K562 (cell line): ENCODE measurements around the gene CMTM8. TPM values are rescaled to one million over a fixed set of nuclear protein-coding genes. Genes with fewer than 3 reads are reported as not detected.

Experiments used
- CTBP1 ChIP-seq: fragments of 450-650 bp; IDR thresholded peaks from 2 replicates; pipeline ENCODE4 v1.6.1; 2016; ENCODE audit warnings: borderline replicate concordance
- MCM2 ChIP-seq: fragments of 450-650 bp; IDR thresholded peaks from 2 replicates; pipeline ENCODE4 v1.6.1; 2017; ENCODE audit warnings: low read depth, mild to moderate bottlenecking
- TAF1 ChIP-seq: IDR thresholded peaks from 2 replicates; pipeline ENCODE4 v1.6.1; 2011; ENCODE audit warnings: mild to moderate bottlenecking, low read length, moderate library complexity; ENCODE audit not compliant: insufficient read depth, control insufficient read depth, severe bottlenecking; ENCODE audit errors: extremely low read depth
- ZBED1 ChIP-seq: IDR thresholded peaks from 2 replicates; pipeline ENCODE4 v1.6.1; 2014
- ZNF507 ChIP-seq: conservative IDR thresholded peaks from 2 replicates; pipeline ENCODE4 v1.6.1; 2017; ENCODE audit warnings: missing genetic modification characterization, missing compliant biosample characterization
- polyA plus RNA-seq, 8 experiments: library from polyadenylated mRNA; depleted of rRNA in 4 of 8; stranded (reverse) in 5 of 8; unstranded in 3 of 8; fragments of >200 nt; fragmentation: Nextera tagmentation in 2 of 8; fragmentation: Illumina TruSeq in 1 of 8; extraction: Ambion mirVana in 2 of 8; extraction: Trizol in 1 of 8; gene quantifications; 2 replicates each; pipeline versions ENCODE4 v1.2.1 to v1.2.3, GENCODE V29; 2011 to 2014; ENCODE audit warnings: inconsistent platforms in 1 of 8, missing spikeins in 1 of 8
- total RNA-seq, 7 experiments: library from RNA; depleted of rRNA in 6 of 7; stranded (reverse); fragments of >200 nt in 6 of 7; fragmentation: Illumina TruSeq in 2 of 7; extraction: Trizol in 2 of 7; gene quantifications; 2 replicates each; pipeline versions ENCODE4 v1.2.1 to v1.2.3, GENCODE V29; 2011 to 2021; ENCODE audit warnings: low replicate concordance in 1 of 7
- TF ChIP-seq, protein P1 (sequence below): fragments of 450-650 bp; IDR thresholded peaks from 2 replicates; pipeline ENCODE4 v1.6.1; 2016; ENCODE audit warnings: mild to moderate bottlenecking, moderate library complexity
- TF ChIP-seq, protein P2 (sequence below), 2 experiments: fragments of 450-650 bp in 1 of 2; sonication (generic) in 1 of 2; formaldehyde crosslinking in 1 of 2; IDR thresholded peaks in 1 of 2; conservative IDR thresholded peaks in 1 of 2; 2 replicates each; pipeline versions ENCODE4 v1.6.1 to v1.8.1; 2016 to 2023; ENCODE audit warnings: mild to moderate bottlenecking in 2 of 2, moderate library complexity in 2 of 2, inconsistent platforms in 1 of 2, missing genetic modification reagents in 1 of 2

CMTM8 gene
- total and polyA plus RNA-seq, 9 of the 15 experiments (the other 6 are each of a cell fraction or from before 2014, with no cell fraction given), result not detected

DNA sequence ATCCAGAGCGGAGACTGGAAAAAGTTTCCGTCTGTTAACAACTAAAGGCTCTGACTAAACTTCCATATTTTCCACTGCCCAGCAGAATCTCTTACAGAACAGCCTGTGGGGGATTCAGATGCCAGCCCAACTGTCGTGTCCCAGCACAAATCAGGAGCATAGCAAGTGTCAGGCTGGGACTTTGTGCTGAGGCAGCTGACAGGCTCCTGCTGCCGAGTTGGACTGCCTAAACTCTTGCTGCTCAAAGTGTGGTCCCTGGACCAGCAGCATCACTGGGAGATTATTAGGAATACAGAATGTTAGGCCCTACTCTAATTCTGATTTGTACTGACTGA is 122.0 kb downstream of the CMTM8 start (continued):
- TF ChIP-seq, protein P1, sequence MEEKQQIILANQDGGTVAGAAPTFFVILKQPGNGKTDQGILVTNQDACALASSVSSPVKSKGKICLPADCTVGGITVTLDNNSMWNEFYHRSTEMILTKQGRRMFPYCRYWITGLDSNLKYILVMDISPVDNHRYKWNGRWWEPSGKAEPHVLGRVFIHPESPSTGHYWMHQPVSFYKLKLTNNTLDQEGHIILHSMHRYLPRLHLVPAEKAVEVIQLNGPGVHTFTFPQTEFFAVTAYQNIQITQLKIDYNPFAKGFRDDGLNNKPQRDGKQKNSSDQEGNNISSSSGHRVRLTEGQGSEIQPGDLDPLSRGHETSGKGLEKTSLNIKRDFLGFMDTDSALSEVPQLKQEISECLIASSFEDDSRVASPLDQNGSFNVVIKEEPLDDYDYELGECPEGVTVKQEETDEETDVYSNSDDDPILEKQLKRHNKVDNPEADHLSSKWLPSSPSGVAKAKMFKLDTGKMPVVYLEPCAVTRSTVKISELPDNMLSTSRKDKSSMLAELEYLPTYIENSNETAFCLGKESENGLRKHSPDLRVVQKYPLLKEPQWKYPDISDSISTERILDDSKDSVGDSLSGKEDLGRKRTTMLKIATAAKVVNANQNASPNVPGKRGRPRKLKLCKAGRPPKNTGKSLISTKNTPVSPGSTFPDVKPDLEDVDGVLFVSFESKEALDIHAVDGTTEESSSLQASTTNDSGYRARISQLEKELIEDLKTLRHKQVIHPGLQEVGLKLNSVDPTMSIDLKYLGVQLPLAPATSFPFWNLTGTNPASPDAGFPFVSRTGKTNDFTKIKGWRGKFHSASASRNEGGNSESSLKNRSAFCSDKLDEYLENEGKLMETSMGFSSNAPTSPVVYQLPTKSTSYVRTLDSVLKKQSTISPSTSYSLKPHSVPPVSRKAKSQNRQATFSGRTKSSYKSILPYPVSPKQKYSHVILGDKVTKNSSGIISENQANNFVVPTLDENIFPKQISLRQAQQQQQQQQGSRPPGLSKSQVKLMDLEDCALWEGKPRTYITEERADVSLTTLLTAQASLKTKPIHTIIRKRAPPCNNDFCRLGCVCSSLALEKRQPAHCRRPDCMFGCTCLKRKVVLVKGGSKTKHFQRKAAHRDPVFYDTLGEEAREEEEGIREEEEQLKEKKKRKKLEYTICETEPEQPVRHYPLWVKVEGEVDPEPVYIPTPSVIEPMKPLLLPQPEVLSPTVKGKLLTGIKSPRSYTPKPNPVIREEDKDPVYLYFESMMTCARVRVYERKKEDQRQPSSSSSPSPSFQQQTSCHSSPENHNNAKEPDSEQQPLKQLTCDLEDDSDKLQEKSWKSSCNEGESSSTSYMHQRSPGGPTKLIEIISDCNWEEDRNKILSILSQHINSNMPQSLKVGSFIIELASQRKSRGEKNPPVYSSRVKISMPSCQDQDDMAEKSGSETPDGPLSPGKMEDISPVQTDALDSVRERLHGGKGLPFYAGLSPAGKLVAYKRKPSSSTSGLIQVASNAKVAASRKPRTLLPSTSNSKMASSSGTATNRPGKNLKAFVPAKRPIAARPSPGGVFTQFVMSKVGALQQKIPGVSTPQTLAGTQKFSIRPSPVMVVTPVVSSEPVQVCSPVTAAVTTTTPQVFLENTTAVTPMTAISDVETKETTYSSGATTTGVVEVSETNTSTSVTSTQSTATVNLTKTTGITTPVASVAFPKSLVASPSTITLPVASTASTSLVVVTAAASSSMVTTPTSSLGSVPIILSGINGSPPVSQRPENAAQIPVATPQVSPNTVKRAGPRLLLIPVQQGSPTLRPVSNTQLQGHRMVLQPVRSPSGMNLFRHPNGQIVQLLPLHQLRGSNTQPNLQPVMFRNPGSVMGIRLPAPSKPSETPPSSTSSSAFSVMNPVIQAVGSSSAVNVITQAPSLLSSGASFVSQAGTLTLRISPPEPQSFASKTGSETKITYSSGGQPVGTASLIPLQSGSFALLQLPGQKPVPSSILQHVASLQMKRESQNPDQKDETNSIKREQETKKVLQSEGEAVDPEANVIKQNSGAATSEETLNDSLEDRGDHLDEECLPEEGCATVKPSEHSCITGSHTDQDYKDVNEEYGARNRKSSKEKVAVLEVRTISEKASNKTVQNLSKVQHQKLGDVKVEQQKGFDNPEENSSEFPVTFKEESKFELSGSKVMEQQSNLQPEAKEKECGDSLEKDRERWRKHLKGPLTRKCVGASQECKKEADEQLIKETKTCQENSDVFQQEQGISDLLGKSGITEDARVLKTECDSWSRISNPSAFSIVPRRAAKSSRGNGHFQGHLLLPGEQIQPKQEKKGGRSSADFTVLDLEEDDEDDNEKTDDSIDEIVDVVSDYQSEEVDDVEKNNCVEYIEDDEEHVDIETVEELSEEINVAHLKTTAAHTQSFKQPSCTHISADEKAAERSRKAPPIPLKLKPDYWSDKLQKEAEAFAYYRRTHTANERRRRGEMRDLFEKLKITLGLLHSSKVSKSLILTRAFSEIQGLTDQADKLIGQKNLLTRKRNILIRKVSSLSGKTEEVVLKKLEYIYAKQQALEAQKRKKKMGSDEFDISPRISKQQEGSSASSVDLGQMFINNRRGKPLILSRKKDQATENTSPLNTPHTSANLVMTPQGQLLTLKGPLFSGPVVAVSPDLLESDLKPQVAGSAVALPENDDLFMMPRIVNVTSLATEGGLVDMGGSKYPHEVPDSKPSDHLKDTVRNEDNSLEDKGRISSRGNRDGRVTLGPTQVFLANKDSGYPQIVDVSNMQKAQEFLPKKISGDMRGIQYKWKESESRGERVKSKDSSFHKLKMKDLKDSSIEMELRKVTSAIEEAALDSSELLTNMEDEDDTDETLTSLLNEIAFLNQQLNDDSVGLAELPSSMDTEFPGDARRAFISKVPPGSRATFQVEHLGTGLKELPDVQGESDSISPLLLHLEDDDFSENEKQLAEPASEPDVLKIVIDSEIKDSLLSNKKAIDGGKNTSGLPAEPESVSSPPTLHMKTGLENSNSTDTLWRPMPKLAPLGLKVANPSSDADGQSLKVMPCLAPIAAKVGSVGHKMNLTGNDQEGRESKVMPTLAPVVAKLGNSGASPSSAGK, result no peak
- TF ChIP-seq, protein P2, sequence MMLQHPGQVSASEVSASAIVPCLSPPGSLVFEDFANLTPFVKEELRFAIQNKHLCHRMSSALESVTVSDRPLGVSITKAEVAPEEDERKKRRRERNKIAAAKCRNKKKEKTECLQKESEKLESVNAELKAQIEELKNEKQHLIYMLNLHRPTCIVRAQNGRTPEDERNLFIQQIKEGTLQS (IDR thresholded peaks at IDR 0.05), result no peak
- TF ChIP-seq, protein P2 (CRISPR knock-in tag; conservative IDR thresholded peaks at IDR 0.05), result no peak
- TF ChIP-seq TAF1 (no peak), ZBED1 (no peak), ZNF507 (tag) (no peak), MCM2 (no peak), CTBP1 (no peak)
